Omental fat pad (tissue), 4 donors: ENCODE data around the gene FHOD3. TPM values are rescaled to one million over a fixed set of nuclear protein-coding genes. Genes with fewer than 3 reads are reported as not detected.

Experiments
- ATAC-seq: fragments of 150-250 bp; one replicate; pipeline ENCODE4 v1.9.1; 2016; ENCODE audit warnings: mild to moderate bottlenecking, moderate library complexity; ENCODE audit not compliant: low FRiP score
- DNase-seq: peaks from one replicate; pipeline ENCODE4 v3.0.0-alpha.2; 2019; ENCODE audit warnings: low spot score
- total RNA-seq, 4 donors: library from RNA; depleted of rRNA; stranded (reverse); fragments of >200 nt; gene quantifications; one replicate each; pipeline ENCODE4 v1.1.0, GENCODE V29; 2016
- TF ChIP-seq, protein P1 (sequence below), 3 donors: fragments of 450-650 bp; IDR thresholded peaks; one replicate each; pipeline ENCODE4 v1.5.1; 2016 to 2017; ENCODE audit warnings: antibody characterized with exemption in 3 of 3, mild to moderate bottlenecking in 3 of 3, moderate library complexity in 2 of 3

The FHOD3 gene
- total RNA-seq, 4 donors from 2014 or later, result 0.96 to 3.8 (median 2.3) TPM

DNA sequence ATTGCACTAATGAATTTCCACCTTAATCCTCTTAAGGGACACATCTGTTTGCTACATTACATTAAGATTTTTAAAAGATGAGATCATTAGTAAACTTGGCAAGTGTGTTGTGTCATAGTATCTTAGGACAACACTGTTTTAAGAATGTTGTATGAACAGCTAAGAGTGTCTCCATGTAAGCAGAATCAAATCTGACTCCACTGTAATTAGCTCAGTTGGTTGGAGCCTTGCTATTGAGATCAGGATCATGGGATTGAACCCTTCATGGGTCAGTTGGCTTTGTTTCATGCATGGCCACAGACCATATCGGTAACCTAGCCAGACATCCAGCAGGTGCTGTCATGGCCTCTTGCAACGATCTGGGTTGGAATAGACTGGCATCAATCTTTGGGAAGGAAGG, 5.2 kb downstream of the FHOD3 start:
- ATAC-seq, result no peak
- TF ChIP-seq, protein P1, sequence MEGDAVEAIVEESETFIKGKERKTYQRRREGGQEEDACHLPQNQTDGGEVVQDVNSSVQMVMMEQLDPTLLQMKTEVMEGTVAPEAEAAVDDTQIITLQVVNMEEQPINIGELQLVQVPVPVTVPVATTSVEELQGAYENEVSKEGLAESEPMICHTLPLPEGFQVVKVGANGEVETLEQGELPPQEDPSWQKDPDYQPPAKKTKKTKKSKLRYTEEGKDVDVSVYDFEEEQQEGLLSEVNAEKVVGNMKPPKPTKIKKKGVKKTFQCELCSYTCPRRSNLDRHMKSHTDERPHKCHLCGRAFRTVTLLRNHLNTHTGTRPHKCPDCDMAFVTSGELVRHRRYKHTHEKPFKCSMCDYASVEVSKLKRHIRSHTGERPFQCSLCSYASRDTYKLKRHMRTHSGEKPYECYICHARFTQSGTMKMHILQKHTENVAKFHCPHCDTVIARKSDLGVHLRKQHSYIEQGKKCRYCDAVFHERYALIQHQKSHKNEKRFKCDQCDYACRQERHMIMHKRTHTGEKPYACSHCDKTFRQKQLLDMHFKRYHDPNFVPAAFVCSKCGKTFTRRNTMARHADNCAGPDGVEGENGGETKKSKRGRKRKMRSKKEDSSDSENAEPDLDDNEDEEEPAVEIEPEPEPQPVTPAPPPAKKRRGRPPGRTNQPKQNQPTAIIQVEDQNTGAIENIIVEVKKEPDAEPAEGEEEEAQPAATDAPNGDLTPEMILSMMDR (IDR thresholded peaks at IDR 0.05), result no peak
- no peak for DNase-seq

- DNase-seq (no peak), ATAC-seq (no peak)
- TF ChIP-seq, protein P1 (IDR thresholded peaks at IDR 0.05), result no peak
Observed at GRCh38 chr18:36303211-36303844, 5.8 kb downstream of the FHOD3 start.

DNA sequence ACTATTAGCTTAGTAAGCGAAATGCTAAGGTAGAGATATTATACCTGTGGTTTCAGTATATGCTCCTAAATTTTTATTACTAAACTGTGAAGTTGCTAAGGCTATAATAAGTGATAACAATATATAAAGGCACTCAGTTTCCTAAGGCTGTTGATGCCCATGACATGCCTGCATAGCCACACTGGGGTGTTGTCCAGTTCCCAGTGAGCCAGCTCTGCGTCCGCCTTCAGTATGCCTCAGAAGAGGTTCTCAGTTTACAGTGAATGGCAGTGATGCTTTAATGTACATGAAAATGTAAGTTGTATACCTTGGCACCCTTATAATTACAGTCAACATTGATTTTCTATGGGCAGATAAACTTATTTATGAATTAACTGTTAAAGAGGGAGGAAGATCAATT, 7.2 kb downstream of the FHOD3 start:
- ATAC-seq, result no peak
- TF ChIP-seq, protein P1 (IDR thresholded peaks at IDR 0.05), result no peak
- DNase-seq, result no peak

- no peak for DNase-seq
- ATAC-seq, result no peak
- TF ChIP-seq, protein P1 (IDR thresholded peaks at IDR 0.05), result no peak
Observed at GRCh38 chr18:36305375-36305774, 7.9 kb downstream of the FHOD3 start.

DNA sequence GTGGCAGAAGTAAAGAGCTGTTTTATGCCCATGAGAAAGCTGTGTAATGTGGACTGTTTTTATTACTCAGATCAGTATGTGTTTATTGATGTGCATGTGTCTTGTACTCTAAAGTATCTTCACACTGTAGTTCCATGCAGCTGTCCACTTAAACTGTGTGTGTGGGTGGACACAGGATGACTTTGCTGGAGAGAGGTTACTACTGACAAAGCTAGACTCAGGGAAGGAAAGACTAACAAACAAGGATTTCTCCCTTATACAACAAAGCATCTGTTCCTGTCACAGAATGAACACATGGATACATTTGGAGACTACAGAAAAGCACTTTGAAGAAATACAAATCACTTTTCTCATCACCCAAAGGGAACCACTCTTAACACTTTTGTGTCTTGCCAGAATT, 10.0 kb downstream of the FHOD3 start:
- ATAC-seq (no peak), DNase-seq (no peak)
- TF ChIP-seq, protein P1 (IDR thresholded peaks at IDR 0.05), result no peak

- TF ChIP-seq, protein P1 (IDR thresholded peaks at IDR 0.05), result no peak
- no peak for ATAC-seq
- DNase-seq, result no peak
Observed at GRCh38 chr18:36308711-36309435, 11.4 kb downstream of the FHOD3 start.
